GM21723 (cell line): ENCODE measurements around the gene B3GNT9.
A peak's percentile ranks its signal among the peaks of the same experiment; 100 is the strongest.
"Not testable (repeated sequence)": the region's sequence is repeated elsewhere in the genome, so short reads cannot be mapped to it uniquely, and the experiment has no call there.

Source experiments
- ATAC-seq: cut with Tn5 transposase; IDR thresholded peaks from one replicate; pipeline ENCODE4 v1.9.1; 2021; ENCODE audit warnings: mild to moderate bottlenecking, moderate library complexity; ENCODE audit not compliant: unreplicated experiment

B3GNT9 gene

DNA sequence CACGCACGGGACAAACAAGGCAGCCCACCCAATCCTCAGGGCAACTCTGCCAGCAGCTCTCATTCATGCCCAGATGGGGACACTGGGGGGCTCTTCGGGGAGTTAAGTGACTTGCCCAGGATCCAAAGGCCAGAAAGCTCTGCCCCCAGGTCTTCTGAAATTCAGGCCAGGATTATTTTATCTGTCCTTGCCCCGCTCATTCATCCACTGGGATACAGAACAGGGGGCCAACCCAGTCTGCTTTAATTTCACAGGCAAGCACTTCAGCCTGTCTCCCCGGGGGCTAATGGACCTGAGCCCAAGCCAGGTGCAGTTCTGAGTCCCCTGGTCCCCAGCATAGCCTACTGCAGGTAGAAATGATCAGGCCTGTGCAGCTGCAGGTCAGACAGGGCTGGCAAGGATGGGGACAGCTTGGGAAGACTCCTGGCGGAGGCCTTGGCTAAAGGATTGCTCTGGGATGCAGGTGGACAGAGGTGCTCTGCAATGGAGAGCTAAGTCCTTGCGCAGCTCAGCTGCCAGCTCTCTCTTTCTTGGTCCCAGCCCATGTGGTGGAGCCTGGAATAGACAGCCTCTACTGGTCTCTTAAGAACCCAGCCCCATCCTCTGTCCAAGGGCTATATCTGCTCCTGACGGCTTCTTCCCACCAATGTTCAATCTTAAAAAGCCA, 766 bp upstream of the B3GNT9 start:
- ATAC-seq, result no peak

DNA sequence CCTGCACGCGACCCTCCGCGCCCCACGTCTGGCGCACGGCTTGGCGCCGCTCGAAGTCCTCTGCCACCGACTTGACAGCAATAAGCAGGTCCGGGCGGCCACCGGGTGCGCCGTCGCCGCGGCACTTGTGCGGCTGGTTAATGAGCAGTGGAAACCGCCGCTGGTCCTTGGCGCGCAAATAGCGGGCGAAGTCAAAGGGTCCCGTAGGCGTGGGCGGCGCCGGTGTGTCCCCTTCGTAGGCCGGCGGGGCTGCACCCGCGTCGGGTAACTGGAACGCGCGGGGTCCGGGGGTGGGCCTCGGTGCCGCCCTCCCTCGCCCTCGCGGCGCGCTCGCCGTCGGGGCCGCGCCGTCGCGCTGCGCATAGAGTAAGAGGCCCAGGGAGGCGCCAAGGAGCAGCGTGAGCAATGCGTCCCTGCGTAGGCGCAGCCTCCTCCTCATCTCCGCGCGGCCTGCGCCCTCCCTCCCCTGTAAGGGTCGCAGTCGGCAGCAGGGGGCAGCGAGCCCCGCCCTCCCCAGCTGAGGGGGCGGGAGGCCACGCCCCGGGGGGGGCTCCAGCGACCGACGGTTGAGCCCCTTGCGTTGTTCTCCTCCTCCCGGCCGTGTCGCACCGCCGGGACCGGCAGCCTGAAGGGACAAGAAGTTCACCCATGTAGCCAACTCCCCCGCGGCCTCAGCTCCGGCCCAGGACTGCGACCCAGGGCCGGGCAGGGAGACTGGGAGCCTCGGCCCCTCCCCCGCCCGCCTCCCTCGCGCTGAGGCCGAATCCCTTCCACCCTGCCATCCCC, 558 bp downstream of the B3GNT9 start:
- ATAC-seq, result peak; percentile 45

DNA sequence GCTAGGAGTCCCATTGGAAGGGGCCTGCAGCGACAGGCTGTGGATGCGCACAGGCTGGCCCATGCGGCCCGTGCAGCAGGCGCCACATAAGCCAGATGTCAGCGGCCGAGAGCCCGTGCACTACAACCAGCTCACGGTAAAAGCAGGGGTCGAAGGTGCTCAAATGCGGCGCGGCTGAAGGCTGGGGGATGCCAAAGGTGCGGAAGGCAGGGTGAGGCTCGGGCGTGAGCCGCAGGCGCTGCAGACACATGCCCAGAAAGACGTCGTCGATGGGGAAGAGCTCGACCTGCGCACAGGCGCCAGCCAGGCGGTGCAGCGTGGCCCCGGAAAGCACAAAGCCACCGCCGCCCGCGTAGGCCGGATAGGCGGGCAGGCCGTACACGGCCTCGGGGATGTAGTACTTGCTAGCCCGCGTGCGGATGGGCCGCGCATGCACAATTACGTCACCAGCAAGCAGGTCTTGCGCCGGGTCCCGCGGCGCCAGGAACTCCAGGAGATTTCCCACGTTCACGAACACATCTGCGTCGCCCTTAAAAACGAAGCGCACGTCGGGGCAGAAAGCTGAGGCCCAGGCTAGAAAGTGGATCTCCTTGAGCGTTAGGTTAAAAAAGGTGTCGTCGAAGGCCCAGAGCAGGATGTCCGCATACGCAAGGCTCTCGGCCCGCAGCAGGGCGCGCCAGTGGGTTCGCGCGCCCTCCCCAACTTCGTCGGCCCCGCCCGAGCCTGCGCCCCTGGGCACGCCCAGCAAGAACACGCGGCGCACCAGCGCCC, 1.3 kb downstream of the B3GNT9 start:
- ATAC-seq, result no peak

DNA sequence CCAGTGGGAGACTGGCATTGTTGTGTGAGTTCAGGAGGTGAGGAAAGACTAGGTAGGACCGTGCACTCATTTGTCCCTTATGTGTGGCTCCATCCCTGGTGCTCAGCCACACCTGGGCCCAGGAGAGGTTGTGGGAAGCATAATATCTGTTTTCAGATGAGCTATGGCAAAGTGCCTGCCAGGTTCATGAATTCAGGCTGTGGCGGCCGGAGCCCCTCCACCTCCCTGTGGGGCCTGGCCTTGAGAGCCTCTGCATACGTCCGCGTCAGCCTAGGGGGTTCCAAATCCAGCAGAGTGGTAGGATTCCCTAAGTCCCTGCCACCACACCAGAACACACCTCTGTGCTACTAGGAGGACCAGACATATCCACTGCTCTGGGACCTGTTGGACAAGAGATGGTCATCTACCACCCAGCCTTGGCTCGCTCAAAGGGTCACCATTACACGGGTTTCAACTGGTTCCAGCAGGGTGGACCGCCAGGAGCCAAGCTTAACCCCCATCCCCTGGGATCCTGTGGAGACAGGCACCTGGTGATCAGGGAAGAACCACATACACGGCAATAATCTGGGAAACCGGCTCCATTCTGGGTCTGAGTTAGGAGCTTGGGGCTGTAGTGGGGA, 2.0 kb downstream of the B3GNT9 start:
- no peak for ATAC-seq

DNA sequence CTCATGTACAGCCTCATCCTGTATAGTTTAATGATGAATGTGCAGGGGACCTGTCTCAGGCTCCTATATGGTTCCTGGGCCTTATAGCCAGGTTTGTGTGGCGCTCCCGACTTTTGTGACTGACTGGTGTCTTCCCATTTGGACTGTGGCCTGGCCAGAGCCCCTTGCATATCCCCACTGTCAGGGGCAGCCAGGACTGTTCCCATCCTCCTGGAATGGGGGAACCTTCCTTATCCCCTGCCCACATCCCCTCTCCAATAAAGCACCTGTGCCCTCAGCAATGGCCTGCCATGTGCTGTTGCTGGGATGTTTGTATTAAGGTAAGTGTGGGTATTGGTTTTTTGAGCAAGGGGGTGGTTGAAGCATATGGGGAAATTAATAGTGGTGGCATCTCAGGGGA, 2.6 kb downstream of the B3GNT9 start:
- no peak for ATAC-seq

DNA sequence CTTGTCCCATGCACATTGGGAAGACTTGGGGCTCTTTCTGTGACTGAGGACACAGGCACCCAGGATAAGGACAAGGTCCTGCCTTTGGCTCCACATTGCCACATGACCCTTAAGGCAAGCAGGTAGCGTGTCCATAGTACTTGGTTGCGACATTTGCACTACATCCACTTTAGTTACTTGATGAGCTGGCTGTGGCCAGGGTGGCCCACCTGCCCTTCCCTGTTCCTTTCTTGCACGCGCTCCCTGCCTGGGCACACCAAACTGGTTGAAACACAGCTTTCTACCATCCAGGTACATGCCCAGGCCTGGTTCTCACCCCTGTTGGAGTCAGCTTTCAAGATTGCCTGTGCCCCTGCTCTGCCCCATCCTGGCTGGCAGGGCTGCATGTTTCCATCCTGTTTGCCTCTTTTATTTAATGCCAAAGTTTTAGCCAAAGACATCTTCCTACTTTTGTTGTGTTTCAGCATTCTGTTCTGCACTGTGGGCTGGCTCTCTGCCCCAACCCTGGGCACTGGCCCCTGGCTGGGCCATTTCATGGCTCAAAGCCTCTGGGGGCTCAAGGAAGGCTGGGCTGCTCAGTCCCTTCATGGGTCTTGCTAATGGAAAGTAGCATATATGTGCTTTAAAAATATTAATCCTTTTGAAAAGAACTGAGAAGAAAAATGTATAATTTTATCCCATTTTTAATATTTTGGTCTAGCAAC, 3.2 kb downstream of the B3GNT9 start:
- ATAC-seq, result no peak

DNA sequence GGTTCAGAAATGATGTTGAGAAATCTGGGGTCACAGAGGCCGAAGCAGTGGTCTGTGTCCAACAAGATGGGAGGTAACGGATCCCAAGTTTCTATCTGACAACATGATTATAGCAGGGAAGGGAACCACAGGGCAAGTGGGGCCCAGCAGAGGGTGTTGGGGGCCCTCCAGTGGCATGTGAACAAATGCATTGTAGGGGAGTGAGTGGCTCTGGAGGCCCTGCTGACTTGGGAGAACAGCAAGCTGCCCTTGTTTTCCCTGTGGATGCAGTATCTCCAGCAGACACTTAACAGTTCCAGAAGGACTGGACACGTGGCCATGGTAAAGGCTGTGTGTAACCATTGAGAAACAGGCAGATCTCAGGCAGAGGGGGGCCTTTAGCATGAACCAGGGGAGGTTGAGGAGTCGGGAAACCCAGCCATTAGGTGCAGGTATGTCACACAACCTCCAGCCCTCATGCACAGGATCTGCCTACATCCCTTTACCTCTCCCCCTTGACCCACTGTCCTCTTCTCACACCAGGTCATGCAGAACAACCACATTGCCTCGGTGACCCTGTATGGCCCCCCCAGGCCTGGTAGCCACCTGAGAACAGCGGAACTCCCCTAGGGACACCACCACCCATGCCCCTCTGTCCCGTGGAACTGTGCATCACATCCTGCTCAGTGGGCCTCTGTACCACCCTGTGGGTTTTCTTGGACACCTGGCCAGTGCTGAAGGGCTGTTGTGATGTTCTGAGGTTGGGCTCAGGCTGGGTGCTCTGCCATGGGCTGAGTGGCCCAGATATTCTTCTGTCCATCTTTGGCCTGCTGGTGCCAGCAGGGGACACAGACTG, 4.1 kb downstream of the B3GNT9 start:
- ATAC-seq, result no peak

DNA sequence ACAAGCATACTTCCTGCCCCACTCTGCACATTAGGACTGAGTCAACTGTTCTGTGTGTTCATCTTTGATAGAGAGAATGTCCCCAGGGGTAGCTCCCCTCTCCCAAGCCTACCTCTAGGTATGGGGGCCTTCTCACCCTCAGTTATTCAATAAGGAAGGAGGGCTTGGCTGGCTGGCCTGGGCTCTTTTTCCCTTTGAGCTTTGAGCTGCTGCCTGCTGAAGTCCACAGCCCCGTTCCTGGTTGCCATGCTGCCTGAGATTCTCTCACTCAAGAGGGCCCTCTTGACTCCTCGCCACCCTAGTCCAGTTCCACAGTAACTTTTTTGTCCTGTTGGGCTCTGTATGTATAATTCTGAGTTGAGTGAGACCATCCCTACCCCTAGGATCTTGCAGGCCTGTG, 5.1 kb downstream of the B3GNT9 start:
- no peak for ATAC-seq

DNA sequence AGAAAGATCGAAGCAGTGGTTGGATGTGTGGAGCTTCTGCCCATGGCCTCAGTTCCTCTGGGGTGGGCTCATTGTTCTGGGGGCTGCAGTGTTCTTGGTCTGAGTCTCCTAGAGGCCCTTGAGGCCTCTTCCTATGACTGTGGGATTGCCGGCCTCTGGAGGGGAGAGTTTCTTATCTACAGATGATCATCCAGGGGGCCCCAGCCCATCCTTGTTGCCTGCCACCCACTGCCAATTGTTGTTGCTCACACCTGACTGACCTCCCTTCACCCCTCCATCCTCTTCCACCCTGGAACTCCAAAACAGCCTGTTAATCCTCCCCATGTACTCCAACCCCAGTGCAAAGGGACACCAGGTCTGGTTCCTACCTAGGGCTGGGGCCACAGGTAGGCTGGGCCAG, 5.9 kb downstream of the B3GNT9 start:
- no peak for ATAC-seq

DNA sequence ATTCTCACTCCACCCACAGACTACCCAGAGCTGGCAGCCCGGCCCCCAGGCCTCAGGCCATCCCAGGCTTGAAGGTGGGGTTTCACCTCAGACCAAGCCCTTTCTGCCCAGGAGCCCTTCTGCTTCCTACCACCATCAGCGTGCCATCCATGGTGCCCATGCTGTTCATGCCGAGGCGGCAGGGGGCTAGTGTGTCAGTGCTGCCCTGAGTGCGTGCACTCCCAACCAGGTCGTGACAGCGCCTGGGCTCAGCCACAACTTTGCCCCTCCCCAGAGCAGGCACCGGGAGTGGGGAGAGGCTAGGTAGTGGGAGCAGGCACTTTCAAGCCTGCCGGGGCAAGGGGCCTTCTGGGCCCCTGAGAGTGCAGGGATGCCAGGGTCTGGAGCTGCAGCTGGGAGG, 8.5 kb downstream of the B3GNT9 start:
- ATAC-seq, result no peak

DNA sequence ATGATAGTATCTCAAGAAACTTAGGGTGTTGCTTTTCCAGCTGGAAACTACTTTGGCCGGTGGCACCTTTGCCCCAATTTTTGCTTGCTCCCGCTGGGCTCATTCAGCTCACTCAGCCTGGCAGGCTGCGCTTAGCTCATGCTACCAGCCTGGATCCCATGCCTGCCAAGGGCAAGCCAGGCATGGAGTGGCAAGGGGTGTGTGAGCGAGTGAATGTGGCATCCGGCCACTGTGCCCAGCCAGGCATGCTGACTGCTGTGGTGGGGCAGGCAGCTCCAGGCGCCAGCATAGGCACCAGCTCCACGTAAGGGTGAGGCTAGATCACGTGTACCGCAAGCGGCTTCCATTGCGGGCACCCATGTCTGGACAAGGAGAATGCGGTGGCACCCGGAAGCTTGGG, 9.4 kb downstream of the B3GNT9 start:
- no peak for ATAC-seq

DNA sequence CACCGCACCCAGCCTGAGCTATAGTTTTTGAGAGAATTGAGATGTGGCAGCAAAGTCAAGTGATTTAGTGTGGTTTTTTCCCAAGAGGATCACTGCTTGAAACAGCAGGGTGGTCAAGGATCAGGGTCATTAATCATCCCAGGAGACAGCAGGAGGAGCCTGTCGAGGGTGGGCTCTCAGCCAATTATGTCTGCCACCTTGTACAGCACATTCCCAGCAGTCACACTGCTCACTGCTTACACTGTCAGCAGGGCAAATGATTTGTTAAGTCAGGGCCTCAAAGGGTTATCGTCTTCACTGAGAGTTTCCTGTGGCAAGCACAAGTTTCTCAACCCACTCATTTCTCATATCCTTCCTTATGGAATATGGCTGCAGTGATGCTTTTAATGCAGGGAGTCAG, 13.2 kb downstream of the B3GNT9 start:
- no peak for ATAC-seq

DNA sequence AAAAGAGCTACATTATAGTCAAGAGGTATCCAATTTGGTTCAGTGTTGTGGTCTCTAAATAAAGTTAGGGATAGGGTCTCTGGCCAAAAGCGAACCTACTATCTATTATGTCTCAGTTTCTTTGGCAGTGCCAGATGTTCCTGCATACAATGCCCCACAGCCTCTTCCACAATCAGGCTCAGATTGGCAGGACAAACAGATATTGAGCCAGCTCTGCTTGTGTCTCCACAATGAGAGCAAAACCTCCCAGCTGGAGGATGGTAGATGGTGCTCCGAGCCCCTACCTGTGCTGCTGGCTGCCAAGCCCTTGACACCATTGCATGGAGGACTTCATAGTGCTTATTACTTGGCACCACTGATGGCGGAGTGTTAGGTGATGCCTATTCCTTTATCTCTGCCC, 21.4 kb downstream of the B3GNT9 start:
- ATAC-seq, result no peak

DNA sequence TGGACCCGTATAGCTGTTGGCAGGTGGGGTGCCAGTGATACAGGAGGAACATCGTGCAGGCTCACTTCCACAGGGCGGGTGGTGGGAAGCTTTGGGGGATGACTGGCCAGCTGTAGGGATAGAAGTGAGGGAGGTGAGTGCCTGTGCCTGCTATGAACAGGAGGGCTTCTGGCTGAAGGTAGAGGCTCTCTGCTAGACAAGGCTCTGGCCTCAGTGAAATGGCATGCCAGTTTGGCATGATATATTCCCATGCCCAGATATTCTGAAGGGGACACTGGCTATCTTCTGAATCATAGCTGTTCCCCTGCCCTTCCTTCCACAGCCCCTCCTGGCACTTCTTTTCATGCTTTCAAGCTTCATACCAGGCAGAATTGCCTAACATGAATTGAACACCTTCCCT, 21.9 kb downstream of the B3GNT9 start:
- no peak for ATAC-seq

DNA sequence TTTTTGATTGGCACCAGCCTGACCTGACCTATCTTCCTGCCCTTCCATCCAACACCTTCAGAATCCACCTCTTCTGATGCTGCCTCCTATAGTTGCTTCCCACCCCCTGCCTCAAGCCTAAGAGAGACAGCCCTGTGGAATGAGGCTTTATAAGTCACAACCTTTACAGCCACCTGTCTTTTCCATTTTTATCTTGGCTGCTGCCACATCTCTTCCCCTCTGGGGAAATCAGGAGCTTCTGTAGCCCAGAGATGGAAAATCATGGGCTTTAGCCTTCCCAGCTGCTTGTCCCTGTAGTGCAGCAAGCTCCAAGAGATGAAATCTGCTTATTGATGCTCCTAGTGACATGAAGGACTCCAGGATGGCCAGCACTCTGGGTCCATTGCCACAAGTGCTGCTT, 22.4 kb downstream of the B3GNT9 start:
- ATAC-seq, result no peak

DNA sequence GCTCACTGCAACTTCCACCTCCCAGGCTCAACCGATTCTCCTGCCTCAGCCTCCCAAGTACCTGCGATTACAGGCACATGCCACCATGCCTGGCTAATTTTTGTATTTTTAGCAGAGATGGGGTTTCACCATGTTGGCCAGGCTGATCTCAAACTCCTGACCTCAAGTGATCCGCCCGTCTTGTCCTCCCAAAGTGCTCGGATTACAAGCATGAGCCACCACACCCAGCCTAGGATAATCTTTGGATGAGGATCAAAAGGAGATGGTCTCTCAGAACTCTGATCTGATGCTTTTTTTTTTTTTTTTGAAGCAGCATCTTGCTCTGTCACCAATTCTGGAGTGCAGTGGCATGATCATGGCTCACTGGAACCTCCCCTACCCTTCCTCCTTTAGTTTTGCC, 28.0 kb downstream of the B3GNT9 start:
- ATAC-seq, result not testable (repeated sequence)

DNA sequence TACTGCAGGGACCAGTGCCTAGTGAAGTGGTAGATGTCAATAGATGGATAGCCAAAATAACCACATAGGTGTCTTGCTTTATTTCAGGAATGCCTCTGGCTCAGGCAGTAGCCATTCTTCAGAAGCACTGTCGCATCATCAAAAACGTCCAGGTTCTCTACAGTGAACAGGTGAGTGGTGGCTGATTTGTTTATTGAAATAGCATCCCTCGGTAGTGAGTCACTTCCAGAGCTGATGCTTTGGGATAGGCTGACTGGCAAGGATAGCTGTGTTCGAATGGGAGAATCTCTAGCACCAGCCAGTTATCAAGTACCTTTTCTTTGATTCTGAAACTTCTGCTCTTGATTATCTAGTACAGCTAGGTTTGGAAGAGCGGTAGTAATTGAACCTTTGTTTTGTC, 30.8 kb downstream of the B3GNT9 start:
- ATAC-seq, result no peak

DNA sequence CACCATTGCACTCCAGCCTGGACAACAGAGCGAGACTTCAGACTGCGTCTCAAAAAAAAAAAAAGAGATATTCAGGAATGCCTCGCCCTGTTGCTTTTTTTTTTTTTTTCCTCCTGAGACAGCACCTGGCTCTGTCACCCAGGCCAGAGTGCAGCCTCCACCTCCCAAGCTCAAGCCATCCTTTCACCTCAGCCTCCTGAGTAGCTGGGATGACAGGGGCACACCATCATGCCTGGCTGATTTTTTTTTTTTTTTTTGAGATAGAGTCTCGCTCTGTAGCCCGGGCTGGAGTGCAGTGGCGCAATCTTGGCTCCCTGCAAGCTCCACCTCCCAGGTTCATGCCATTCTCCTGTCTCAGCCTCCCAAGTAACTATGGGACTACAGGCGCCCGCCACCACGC, 33.1 kb downstream of the B3GNT9 start:
- ATAC-seq, result no peak

DNA sequence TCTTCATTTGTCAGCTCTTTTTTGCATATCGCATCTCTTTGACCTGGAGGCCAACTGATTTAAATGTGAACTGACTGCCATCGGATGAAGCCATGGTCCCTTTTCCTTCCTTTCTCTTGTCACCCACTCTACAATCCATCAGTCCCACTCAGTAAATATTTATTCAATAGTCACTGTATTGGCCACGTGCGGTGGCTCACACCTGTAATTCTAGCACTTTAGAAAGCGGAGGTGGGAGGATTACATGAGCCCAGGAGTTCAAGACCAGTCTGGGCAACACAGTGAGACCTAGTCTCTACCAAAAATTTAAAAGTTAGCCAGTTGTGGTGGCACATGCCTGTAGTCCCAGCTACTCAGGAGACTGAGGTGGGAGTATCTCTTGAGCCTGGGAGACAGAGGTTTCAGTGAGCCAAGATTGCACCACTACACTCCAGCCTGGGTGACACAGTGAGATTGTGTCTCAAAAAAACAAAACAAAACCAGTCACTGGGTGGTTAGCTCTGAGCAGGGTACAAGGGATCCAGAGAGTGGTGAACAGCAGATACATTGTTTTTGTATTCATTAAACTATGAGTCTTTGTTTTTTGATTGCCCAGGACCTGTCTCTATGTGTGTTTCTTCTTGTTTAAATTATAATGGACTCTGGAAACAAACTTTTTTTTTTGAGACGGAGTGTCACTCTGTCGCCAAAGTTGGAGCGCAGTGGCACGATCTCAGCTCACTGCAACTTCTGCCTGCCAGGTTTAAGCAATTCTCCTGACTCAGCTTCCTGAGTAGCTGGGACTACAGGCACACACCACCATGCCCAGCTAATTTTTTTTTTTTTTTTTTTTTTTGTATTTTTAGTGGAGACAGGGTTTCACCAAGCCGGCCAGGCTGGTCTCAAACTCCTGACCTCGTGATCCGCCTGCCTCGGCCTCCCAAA, 34.1 kb downstream of the B3GNT9 start:
- ATAC-seq, result no peak
